A549 (cell line): ENCODE results near the gene ARAP1. TPM values are rescaled to one million over a fixed set of nuclear protein-coding genes. Genes with fewer than 3 reads are reported as not detected.

Experiments used
- ATAC-seq, 2 experiments: fragments of 200-7000 bp in 1 of 2; fragments of >200 bp in 1 of 2; cut with Nextera tagmentation in 1 of 2; cut with Tn5 transposase in 1 of 2; 3 replicates each; pipeline versions ENCODE4 v1.8.0 to v1.9.1; 2018 to 2020; ENCODE audit warnings: mild to moderate bottlenecking in 1 of 2, moderate library complexity in 1 of 2
- CTCF ChIA-PET: fragments of 300-600 bp; sonication (Branson Sonifier 250); formaldehyde crosslinking; extraction: SDS; loops from one replicate; lab custom pipeline; 2021; ENCODE audit warnings: antibody characterized with exemption, inconsistent platforms; lab: Yijun Ruan, JAX
- POLR2A ChIA-PET: fragments of 350-600 bp; formaldehyde crosslinking; extraction: SDS; loops from one replicate; lab custom pipeline; 2021; ENCODE audit warnings: antibody characterized with exemption, inconsistent platforms; lab: Yijun Ruan, JAX
- DNase-seq, 2 experiments: peaks; one replicate each; pipeline versions ENCODE4 v3.0.0 to v3.0.0-alpha.2; 2011 to 2016; ENCODE audit warnings: low read depth in 1 of 2, low spot score in 1 of 2
- FAIRE-seq: peaks from 2 replicates; lab custom pipeline; 2011; peaks lifted over from hg19 to GRCh38; lab: Jason Lieb, UNC
- H3K27ac ChIP-seq, 2 experiments: fragments of >200 bp; sonication (Bioruptor Twin); formaldehyde crosslinking; 3 replicates each; pipeline ENCODE4 v1.5.1; 2016 to 2017
- H3K4me1 ChIP-seq: fragments of >200 bp; sonication (Bioruptor Twin); formaldehyde crosslinking; 3 replicates; pipeline ENCODE4 v1.6.1; 2016
- H3K4me2 ChIP-seq: fragments of >200 bp; sonication (Bioruptor Twin); formaldehyde crosslinking; 3 replicates; pipeline ENCODE4 v1.6.1; 2016
- H3K4me3 ChIP-seq: fragments of >200 bp; sonication (Bioruptor Twin); formaldehyde crosslinking; 3 replicates; pipeline ENCODE4 v1.5.1; 2016
- H3K9me3 ChIP-seq: fragments of >200 bp; sonication (Bioruptor Twin); formaldehyde crosslinking; 3 replicates; pipeline ENCODE4 v1.6.1; 2016
- BHLHE40 ChIP-seq: IDR thresholded peaks from 2 replicates; pipeline ENCODE4 v1.6.1; 2012; ENCODE audit warnings: low read depth, low read length, inconsistent platforms
- CBX8 ChIP-seq: fragments of 200-600 bp; sonication (generic); IDR thresholded peaks from 2 replicates; pipeline ENCODE4 v1.6.1; 2016
- CEBPB ChIP-seq, 2 experiments: fragments of >200 bp in 1 of 2; sonication (Bioruptor Twin) in 1 of 2; formaldehyde crosslinking in 1 of 2; IDR thresholded peaks; 2 replicates each; pipeline ENCODE4 v1.6.1; 2012 to 2016
- HOXA7 ChIP-seq: fragments of 250-450 bp; sonication (Bioruptor Pico); IDR thresholded peaks from 2 replicates; pipeline ENCODE4 v1.5.0; 2020; ENCODE audit warnings: mild to moderate bottlenecking, moderate library complexity
- JUNB ChIP-seq: fragments of >200 bp; sonication (Bioruptor Twin); formaldehyde crosslinking; IDR thresholded peaks from 2 replicates; pipeline ENCODE4 v1.6.1; 2016
- MAZ ChIP-seq: fragments of 150-350 bp; IDR thresholded peaks from 2 replicates; pipeline ENCODE4 v1.6.1; 2014; ENCODE audit warnings: antibody characterized with exemption, low read depth, low read length, borderline replicate concordance
- MYC ChIP-seq: IDR thresholded peaks from 2 replicates; pipeline ENCODE4 v1.6.1; 2012; ENCODE audit warnings: mild to moderate bottlenecking, inconsistent platforms, low read length, improper control_type of control experiment, borderline replicate concordance
- PHF8 ChIP-seq: fragments of 200-600 bp; sonication (generic); IDR thresholded peaks from 2 replicates; pipeline ENCODE4 v1.6.1; 2016; ENCODE audit warnings: low read depth, mild to moderate bottlenecking, antibody characterized with exemption, moderate library complexity, borderline replicate concordance
- RARB ChIP-seq: fragments of 250-450 bp; sonication (Bioruptor Pico); IDR thresholded peaks from 2 replicates; pipeline ENCODE4 v1.8.0; 2021; ENCODE audit warnings: mild to moderate bottlenecking, moderate library complexity
- RCOR1 ChIP-seq: fragments of 150-350 bp; IDR thresholded peaks from 2 replicates; pipeline ENCODE4 v1.6.1; 2014; ENCODE audit warnings: antibody characterized with exemption, low read length, low read depth
- SMC3 ChIP-seq: fragments of >200 bp; sonication (Bioruptor Twin); formaldehyde crosslinking; IDR thresholded peaks from 3 replicates; pipeline ENCODE4 v1.6.1; 2018; ENCODE audit warnings: inconsistent platforms
- SREBF2 ChIP-seq: fragments of 450-650 bp; IDR thresholded peaks from 2 replicates; pipeline ENCODE4 v1.6.1; 2014; ENCODE audit warnings: mild to moderate bottlenecking, moderate library complexity
- TFCP2L1 ChIP-seq: fragments of 250-450 bp; sonication (Bioruptor Pico); IDR thresholded peaks from 2 replicates; pipeline ENCODE4 v1.5.0; 2021; ENCODE audit warnings: mild to moderate bottlenecking
- TP53 ChIP-seq: fragments of 250-450 bp; sonication (Bioruptor Pico); IDR thresholded peaks from 2 replicates; pipeline ENCODE4 v1.5.0; 2021; ENCODE audit warnings: mild to moderate bottlenecking, moderate library complexity
- USF2 ChIP-seq: fragments of 450-650 bp; IDR thresholded peaks from 2 replicates; pipeline ENCODE4 v1.6.1; 2014; ENCODE audit warnings: antibody characterized with exemption
- ZC3H11A ChIP-seq: fragments of 450-650 bp; IDR thresholded peaks from 2 replicates; pipeline ENCODE4 v1.6.1; 2014; ENCODE audit warnings: antibody characterized with exemption, mild to moderate bottlenecking
- WGBS: methylation state at CpG from one replicate; pipeline ENCODE4 v1.1.6; 2017; ENCODE audit errors: missing lambda C conversion rate; 5-methylcytosine and 5-hydroxymethylcytosine counted together
- polyA plus RNA-seq, 4 experiments: library from polyadenylated mRNA; depleted of rRNA in 3 of 4; stranded (reverse); fragments of >200 nt; fragmentation: RNase III in 1 of 4; extraction: RNeasy Plus Mini Kit Qiagen cat#74134 plus additional on column Dnase treatment in 1 of 4; gene quantifications; 2 replicates in 3 of 4; 3 replicates in 1 of 4; pipeline ENCODE4 v1.2.3, GENCODE V29; 2011 to 2017
- TF ChIP-seq, protein P1 (sequence below): fragments of 200-600 bp; sonication (generic); IDR thresholded peaks from 2 replicates; pipeline ENCODE4 v1.6.1; 2016; ENCODE audit warnings: antibody characterized with exemption, mild to moderate bottlenecking, moderate library complexity
- TF ChIP-seq, protein P2 (sequence below): fragments of 150-350 bp; IDR thresholded peaks from 2 replicates; pipeline ENCODE4 v1.6.1; 2014; ENCODE audit warnings: low read depth, mild to moderate bottlenecking, low read length
- TF ChIP-seq, protein P3 (sequence below): fragments of >200 bp; sonication (Bioruptor Twin); formaldehyde crosslinking; IDR thresholded peaks from 3 replicates; pipeline ENCODE4 v1.5.1; 2016

ARAP1 gene
- polyA plus RNA-seq, 2 of the 4 experiments (the other 2 are of a cell fraction), result 29.5 to 30.1 TPM

- Histone ChIP-seq H3K27ac (no peak overlapping the region), H3K4me2 (no peak overlapping the region), H3K4me3 (no peak overlapping the region), H3K9me3 (no peaks in the 10 kb centered on the region), H3K4me1 (peaks cover 7% of the 10 kb centered on the region; the same call in 2 of the 3 replicates)
- FAIRE-seq, result no peak
- DNase-seq, result no peak
- CTCF ChIA-PET, result interaction anchor here (0.8 to 4.3 kb wide), 6 partner anchors 12 to 481 kb away, joined by 3 to 40 read pairs (median 4); no protein-coding TSS in a partner anchor
- no peak for TF ChIP-seq BHLHE40
- no peak for TF ChIP-seq RARB (CRISPR knock-in tag)
- TF ChIP-seq SMC3, result no peak
- TF ChIP-seq, protein P1, sequence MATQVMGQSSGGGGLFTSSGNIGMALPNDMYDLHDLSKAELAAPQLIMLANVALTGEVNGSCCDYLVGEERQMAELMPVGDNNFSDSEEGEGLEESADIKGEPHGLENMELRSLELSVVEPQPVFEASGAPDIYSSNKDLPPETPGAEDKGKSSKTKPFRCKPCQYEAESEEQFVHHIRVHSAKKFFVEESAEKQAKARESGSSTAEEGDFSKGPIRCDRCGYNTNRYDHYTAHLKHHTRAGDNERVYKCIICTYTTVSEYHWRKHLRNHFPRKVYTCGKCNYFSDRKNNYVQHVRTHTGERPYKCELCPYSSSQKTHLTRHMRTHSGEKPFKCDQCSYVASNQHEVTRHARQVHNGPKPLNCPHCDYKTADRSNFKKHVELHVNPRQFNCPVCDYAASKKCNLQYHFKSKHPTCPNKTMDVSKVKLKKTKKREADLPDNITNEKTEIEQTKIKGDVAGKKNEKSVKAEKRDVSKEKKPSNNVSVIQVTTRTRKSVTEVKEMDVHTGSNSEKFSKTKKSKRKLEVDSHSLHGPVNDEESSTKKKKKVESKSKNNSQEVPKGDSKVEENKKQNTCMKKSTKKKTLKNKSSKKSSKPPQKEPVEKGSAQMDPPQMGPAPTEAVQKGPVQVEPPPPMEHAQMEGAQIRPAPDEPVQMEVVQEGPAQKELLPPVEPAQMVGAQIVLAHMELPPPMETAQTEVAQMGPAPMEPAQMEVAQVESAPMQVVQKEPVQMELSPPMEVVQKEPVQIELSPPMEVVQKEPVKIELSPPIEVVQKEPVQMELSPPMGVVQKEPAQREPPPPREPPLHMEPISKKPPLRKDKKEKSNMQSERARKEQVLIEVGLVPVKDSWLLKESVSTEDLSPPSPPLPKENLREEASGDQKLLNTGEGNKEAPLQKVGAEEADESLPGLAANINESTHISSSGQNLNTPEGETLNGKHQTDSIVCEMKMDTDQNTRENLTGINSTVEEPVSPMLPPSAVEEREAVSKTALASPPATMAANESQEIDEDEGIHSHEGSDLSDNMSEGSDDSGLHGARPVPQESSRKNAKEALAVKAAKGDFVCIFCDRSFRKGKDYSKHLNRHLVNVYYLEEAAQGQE, result no peak
- TF ChIP-seq TP53 (CRISPR knock-in tag), result no peak
- TF ChIP-seq MAZ, result no peak
- TF ChIP-seq HOXA7 (CRISPR knock-in tag), result no peak
- TF ChIP-seq, protein P2, sequence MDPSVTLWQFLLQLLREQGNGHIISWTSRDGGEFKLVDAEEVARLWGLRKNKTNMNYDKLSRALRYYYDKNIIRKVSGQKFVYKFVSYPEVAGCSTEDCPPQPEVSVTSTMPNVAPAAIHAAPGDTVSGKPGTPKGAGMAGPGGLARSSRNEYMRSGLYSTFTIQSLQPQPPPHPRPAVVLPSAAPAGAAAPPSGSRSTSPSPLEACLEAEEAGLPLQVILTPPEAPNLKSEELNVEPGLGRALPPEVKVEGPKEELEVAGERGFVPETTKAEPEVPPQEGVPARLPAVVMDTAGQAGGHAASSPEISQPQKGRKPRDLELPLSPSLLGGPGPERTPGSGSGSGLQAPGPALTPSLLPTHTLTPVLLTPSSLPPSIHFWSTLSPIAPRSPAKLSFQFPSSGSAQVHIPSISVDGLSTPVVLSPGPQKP, result no peak
- no peak for TF ChIP-seq ZC3H11A
- TF ChIP-seq, protein P3, sequence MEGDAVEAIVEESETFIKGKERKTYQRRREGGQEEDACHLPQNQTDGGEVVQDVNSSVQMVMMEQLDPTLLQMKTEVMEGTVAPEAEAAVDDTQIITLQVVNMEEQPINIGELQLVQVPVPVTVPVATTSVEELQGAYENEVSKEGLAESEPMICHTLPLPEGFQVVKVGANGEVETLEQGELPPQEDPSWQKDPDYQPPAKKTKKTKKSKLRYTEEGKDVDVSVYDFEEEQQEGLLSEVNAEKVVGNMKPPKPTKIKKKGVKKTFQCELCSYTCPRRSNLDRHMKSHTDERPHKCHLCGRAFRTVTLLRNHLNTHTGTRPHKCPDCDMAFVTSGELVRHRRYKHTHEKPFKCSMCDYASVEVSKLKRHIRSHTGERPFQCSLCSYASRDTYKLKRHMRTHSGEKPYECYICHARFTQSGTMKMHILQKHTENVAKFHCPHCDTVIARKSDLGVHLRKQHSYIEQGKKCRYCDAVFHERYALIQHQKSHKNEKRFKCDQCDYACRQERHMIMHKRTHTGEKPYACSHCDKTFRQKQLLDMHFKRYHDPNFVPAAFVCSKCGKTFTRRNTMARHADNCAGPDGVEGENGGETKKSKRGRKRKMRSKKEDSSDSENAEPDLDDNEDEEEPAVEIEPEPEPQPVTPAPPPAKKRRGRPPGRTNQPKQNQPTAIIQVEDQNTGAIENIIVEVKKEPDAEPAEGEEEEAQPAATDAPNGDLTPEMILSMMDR, result no peak
- no peak for TF ChIP-seq MYC
- no peak for TF ChIP-seq CEBPB (IDR thresholded peaks at IDR 0.05)
- TF ChIP-seq USF2, result no peak
- no peak for TF ChIP-seq CBX8
- no peak for TF ChIP-seq TFCP2L1
- no peak for TF ChIP-seq RCOR1
- no peak for TF ChIP-seq SREBF2
- TF ChIP-seq JUNB, result no peak
- no peak for TF ChIP-seq PHF8
- WGBS, result 96% methylated on average over 10 of the region's 16 CpGs
- ATAC-seq, result no peak
- POLR2A ChIA-PET, result no interaction called here
Measured at GRCh38 chr11:72697814-72698213, 54.4 kb downstream of the ARAP1 start.
